ENCODE measurements around the gene ZBTB3.
"Not testable (repeated sequence)": the region's sequence is repeated elsewhere in the genome, so short reads cannot be mapped to it uniquely, and the experiment has no call there.

The ZBTB3 gene

GRCh38 chr11:62757846-62758788 lies 4.2 kb upstream of the ZBTB3 start:
- DNase-seq (ENCODE audit: low read depth): no peak

- no peak for DNase-seq (ENCODE audit: low read depth)
Observed at GRCh38 chr11:62755086-62755615, 1.2 kb upstream of the ZBTB3 start.

DNA sequence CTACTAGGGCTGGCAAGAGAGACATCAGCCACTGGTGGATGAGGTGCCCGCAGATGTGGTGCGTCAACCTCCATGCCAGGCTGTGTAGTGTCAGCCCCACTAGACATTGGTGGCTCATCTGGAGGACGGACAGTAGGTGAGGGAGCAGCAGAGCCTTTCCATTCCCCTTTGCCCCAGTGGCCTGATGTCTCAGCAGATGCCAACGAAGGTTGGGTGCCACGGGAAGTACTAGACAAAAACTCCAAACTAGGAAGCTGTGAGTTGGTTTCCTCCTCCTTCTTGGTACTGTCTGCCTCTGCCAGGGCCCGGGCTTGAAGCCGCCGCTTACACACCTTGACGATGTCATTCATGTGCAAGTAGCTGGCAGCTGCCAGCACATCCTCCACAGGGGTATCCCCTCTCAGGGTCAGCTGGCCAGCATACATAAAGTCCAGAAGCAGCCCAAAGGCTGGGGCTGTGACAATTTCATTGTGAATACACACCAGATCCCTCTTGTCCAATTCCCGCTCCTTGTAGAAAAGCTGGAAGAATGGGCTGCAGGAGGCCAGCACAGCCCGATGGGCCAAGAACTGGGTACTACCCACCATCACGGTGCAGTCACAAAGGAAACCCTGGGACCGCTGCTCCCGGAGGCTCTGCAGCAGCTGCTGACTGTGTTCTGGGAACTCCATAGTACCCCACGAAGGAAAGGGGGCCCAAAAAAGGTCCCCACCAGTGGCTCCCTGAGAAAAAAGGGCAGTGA lies 795 bp downstream of the ZBTB3 start:
- DNase-seq (ENCODE audit: low read depth): no peak

- DNase-seq (ENCODE audit: low read depth): no peak
Observed at GRCh38 chr11:62752177-62752785, 1.7 kb downstream of the ZBTB3 start.

- DNase-seq (ENCODE audit: low read depth): not testable (repeated sequence)
Observed at GRCh38 chr11:62749931-62750330, 4.0 kb downstream of the ZBTB3 start.

DNA sequence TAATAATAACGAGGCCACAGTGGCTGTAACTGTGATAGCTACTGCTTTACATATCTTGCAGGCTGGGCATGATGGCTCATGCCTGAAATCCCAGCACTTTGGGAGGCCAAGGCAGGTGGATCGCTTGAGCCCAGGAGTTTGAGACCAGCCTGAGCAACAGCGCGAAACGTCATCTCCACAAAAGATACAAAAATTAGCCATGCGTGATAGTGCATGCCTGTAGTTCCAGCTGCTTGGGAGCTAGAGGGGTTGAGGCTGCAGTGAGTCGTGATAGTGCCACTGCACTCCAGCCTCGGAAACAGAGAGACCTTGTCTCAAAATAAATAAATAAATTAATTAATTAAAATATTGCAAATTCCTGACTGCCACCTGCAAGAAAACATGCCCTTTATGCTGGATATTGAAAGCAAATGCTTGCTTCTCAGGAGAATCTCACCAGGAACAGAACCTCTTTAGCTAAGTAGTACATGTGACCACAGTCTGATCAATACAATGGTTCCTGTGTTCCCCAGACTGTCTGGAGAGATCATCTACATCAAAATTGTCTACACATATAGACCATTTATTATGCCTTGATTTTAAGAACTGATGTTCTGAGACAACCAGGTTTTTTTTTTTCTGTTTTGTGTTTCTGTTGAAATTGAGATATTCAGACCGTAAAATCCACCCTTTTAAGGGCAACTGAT lies 6.3 kb downstream of the ZBTB3 start:
- DNase-seq (ENCODE audit: low read depth): no peak

GRCh38 chr11:62737196-62737595 lies 16.8 kb downstream of the ZBTB3 start:
- no peak for DNase-seq (ENCODE audit: low read depth)

DNA sequence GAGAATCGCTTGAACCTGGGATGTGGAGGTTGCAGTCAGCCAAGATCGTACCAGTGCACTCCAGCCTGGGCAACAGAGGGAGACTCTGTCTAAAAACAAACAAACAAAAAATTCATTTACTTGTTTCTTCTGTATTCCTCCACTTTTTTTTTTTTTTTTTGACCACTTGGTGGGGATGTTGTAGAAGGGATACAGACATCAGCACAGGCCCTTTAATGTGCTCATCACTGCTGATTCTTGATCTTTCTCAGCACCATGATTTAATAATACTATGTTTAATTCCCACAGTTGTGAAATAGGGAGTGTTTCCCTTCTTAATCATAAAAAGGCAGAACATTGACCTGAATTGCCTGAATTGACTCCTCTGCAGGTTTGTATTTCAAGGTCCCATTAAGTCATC lies 21.1 kb downstream of the ZBTB3 start:
- DNase-seq (ENCODE audit: low read depth): no peak

- DNase-seq (ENCODE audit: low read depth): not testable (repeated sequence)
Observed at GRCh38 chr11:62730076-62730475, 23.9 kb downstream of the ZBTB3 start.

DNA sequence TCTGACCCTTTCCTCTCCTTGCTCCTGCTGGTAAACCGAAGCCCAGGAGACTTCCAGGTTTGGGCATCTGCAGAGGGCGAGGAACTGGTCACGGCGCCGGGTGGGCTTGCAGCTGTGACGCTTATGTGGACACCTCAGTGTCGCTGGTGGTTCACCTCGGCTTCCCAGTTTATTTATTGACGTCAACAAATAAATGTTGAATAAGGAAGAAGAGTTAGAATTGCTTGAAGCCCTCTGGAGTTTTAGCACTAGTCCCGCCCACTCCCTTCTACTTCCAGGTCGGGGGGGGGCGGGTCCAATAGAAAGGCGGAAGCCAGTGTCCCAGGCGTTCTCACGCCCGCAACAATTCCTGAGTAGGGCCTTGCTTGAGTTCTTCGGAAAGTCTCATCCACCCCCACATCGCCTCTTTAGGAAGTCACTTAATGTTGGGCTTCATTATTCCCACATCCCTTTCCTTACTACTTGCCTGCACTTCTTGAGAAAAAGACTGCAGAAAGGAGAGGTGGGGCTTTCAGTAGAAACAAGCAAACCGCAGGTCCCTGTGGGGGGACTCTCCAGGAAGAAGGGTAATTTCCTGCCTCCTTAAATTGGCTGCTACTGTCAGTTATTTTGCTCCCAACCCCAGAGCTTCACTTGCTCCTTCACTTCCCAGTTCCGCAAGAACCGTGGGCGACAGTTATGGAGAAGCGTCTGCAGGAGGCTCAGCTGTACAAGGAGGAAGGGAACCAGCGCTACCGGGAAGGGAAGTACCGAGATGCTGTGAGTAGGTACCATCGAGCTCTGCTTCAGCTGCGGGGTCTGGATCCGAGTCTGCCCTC lies 25.6 kb downstream of the ZBTB3 start, which contains the start of gene TTC9C:
TSS of gene TTC9C (plus strand) at position 316 of the 818 bp plus-strand sequence. CDS start at position 679, 363 bp downstream.
- peak; percentile 70 for DNase-seq (ENCODE audit: low read depth)

DNA sequence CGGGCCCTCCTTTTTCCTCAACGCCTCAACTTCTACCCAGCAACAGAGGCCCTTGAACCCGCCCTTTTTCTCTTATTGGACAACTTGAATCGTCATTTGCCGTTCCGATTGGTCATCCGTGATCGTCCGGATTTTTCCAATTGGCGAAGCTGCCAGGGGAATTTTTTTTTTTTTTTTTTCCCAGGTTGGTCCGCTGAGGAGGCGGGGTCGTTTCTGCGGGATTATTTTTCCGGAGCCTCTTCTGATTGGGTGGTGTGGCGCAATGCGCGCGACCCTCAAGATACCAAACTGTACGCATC lies 26.1 kb downstream of the ZBTB3 start:
- peak; percentile 80 for DNase-seq (ENCODE audit: low read depth)

DNA sequence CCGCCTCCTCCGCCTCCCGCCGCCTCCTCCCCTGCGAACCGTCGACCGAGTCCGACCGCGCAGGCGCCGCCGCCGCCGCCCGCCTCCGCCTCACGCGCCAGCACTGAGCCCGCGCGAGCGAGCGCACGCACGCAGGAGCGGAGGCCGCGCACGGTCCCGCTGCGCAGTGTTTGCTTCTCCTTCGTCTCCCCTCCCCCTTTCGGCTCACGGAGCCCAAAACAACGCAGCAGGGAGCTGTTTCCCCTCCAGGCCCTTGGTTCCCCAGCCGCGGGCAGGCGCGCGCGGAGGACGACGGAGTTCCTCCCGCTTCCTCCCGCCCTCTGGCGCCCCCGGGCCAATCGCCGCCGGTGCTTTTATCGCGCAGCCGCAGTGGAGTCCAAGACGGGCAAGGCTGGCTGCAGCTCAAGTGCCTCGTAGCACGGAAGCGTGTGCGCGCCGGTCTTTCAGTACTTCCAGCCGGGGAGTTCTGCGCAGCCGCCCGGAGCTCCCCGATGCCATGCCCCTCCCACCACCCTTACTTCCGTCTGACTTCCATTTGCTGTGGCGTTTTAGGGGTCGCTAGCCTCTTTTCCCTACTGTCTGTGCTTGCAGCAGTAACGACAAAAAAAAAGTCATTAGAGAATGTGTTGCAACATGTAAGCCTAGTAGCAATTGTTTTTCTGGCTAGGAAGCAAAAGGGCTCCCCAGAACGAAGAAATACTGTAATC lies 26.6 kb downstream of the ZBTB3 start, which contains the start of gene HNRNPUL2:
TSS of gene HNRNPUL2 (minus strand) at position 293 of the 707 bp plus-strand sequence. CDS start 301 bp downstream, outside the sequence.
- peak; percentile 95 for DNase-seq (ENCODE audit: low read depth)

- no peak for DNase-seq (ENCODE audit: low read depth)
Observed at GRCh38 chr11:62726915-62727164, 27.1 kb downstream of the ZBTB3 start.

- DNase-seq (ENCODE audit: low read depth): no peak
Observed at GRCh38 chr11:62726156-62726914, 27.6 kb downstream of the ZBTB3 start.

DNA sequence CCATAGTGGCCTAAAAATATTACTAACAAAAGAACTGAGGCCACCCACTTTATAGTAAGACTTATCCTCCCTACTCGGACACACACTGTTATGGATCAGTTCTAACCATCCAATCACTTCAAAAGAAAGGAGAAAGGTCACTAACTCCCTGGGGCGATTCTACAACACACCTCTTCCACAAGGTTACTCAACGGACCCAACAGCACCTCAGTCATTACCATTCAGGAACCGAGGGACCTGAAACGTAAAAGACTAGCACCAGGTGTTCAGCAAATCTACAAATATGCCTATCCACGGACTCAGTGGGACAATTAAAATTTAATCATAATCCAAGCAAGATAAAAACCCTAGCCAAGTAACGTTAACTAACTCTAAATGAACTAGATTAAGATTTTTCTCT lies 28.3 kb downstream of the ZBTB3 start:
- no peak for DNase-seq (ENCODE audit: low read depth)

GRCh38 chr11:62724171-62724570 lies 29.8 kb downstream of the ZBTB3 start:
- no peak for DNase-seq (ENCODE audit: low read depth)

- DNase-seq (ENCODE audit: low read depth): no peak
Observed at GRCh38 chr11:62721994-62722393, 32.0 kb downstream of the ZBTB3 start.

DNA sequence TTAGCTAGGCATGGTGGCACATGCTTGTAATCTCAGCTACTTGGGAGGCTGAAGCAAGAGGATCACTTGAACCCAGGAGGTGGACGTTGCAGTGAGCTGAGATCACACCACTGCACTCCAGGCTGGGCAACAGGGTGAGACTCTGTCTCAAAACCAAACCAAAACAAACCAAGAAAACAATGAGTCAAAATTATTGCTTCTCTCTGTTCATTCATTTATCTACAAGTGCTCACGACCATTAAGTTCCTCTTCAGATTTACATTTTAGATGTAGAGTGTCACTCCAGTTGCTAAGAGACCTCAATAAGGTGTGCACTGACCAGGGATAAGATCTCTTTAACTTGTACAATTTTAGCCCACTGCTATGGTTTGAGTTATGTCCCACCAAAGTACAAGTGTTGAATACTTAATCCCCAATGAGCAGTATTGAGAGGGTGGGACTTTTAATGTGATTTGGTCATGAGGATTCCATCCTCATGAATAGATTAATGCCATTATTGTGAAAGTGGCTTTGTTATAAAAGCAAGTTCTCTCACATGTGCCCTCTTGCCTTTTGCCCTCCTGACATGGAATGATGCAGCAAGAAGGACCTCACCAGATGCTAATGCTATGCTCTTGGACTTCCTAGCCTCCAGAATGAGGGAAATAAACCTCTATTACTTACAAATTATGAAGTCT lies 34.5 kb downstream of the ZBTB3 start:
- DNase-seq (ENCODE audit: low read depth): no peak

GRCh38 chr11:62716816-62717215 lies 37.1 kb downstream of the ZBTB3 start:
- DNase-seq (ENCODE audit: low read depth): no peak
